GM21381 (cell line): ENCODE results near the gene GATA6.
"Not testable (repeated sequence)": the region's sequence is repeated elsewhere in the genome, so short reads cannot be mapped to it uniquely, and the experiment has no call there.

Experiments
- ATAC-seq: cut with Tn5 transposase; IDR thresholded peaks from one replicate; pipeline ENCODE4 v1.9.1; 2021; ENCODE audit warnings: mild to moderate bottlenecking, moderate library complexity; ENCODE audit not compliant: unreplicated experiment

GATA6 gene

DNA sequence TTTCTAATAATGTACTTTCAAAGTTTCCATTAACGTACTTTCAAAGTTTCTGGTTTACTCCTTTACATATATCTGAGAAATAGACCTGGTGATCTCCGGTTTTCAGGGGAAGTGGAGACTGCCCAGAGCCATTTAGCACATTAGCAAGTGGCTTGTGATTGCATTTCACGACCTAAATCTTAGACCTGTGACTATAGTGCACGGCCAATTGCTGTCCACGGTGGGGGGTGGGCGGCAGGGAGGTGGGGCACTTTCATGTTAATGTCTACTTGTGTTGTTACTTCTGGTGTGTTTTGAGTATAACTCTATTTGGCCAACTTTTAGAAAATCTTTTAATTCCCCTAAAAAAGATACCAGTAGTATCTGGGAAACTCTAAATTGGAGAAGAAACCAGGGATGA, 11.3 kb downstream of the GATA6 start:
- ATAC-seq: no peak

DNA sequence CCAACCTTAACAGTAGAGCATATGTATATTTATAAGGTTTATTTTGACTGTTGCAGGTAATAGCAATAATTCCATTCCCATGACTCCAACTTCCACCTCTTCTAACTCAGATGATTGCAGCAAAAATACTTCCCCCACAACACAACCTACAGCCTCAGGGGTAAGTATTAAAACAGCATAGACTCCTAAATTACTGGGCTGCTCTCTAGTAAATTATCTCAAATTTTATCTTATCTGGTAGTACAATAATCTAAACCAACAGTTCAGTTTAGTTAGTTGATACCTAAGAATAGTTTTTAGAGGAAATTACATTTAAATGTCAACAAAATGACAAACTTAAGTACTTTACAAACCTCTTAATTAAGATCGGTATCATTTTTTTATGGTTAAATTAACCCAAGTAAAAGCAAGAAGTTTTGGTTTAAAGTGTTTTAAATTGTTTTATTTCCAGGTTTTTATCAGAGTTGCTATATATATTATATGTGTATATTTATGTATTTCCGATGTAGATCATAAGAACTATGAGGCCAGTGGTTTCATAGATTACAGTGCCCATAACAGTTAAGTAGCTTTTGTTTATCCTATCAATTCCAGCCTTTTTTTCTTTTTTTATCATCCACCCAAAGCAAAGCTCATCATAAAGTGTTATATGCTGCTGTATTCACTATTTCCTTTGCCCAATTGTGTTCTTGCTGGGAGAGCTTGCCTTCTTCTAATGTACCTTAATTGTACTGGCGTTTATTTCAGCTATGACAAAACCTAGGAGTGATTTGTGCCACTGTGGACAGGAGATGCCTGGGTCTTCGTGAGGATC, 13.7 kb downstream of the GATA6 start:
- ATAC-seq: no peak

- ATAC-seq: no peak
Observed at GRCh38 chr18:22183698-22184170, 14.3 kb downstream of the GATA6 start.

DNA sequence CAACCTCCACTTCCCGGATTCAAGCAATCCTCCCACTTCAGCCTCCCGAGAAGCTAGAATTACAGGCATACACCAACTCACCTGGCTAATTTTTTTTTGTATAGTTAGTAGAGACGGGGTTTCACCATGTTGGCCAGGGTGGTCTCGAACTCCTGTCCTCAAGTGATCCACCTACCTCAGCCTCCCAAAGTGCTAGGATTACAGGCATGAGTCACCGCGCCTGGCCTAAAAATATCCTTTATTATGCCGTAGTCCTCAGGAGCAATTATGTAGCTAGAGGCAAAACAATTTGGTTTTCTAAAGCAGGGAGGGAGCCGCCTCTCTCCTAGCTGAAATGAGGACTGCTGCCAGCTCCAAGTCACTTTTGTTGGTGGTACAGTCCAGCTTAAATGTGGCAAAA, 15.2 kb downstream of the GATA6 start:
- ATAC-seq: not testable (repeated sequence)

- no peak for ATAC-seq
Observed at GRCh38 chr18:22185273-22185672, 15.9 kb downstream of the GATA6 start.

GRCh38 chr18:22185771-22186386, 16.5 kb downstream of the GATA6 start:
- no peak for ATAC-seq

DNA sequence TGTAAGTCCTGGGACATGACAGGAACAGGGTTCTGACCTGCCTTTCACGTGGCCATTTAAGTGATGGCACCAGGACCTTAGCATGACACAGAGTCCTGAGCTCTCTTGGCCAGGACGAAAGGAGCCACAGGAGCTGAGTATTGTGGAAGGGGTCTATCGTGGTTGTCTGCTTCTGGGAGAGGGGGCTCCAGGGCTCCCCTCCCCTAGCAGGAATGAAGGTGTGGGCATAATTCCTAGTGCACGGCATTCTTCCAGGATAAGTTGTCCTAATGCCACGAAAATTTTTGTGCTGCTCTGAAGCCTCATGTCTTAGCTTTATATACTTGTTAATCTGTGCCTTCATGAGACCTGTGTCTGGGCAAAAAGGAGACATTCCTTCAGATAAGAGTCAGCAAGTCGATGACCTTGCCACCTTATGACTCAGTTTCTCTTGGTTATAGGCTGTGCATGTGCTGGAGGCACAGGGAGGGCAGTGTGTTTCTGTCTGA, 17.1 kb downstream of the GATA6 start:
- ATAC-seq: no peak

DNA sequence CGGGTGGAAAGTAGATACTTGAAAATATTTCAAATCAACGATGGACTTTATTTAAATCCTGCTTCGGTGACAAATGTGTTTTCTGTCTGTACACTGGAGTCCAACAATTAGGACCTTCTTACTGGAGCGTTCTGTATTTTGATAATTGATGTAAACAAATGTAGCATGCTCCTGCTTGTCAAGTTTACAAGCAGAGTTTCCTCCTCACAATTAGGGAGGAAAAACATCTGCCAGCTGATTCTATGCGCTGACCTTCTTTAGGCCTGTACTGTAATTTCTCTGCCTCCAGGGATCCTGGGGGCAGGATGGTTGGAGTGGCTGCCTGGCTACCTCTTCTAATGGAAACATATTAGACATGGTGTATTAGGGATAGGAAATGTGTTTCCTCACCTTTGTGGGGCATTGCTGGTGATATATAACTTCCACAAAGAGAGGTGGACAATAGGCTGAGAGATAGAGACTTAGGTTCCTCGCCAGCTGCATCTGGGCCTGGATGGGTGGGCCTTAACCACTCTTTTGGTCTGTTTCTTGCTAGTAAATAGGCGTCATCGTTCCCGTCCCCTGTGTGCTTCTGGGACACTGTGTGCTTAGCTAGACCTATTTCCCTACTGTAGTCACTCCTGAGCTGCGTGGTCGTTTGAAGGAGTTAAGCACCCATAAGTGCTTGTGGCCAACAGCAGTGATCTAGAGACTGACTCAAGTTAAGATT, 19.3 kb downstream of the GATA6 start:
- no peak for ATAC-seq

GRCh38 chr18:22189449-22190166, 20.2 kb downstream of the GATA6 start:
- no peak for ATAC-seq

- no peak for ATAC-seq
Observed at GRCh38 chr18:22191346-22191695, 21.9 kb downstream of the GATA6 start.

- ATAC-seq: no peak
Observed at GRCh38 chr18:22191923-22192322, 22.5 kb downstream of the GATA6 start.

DNA sequence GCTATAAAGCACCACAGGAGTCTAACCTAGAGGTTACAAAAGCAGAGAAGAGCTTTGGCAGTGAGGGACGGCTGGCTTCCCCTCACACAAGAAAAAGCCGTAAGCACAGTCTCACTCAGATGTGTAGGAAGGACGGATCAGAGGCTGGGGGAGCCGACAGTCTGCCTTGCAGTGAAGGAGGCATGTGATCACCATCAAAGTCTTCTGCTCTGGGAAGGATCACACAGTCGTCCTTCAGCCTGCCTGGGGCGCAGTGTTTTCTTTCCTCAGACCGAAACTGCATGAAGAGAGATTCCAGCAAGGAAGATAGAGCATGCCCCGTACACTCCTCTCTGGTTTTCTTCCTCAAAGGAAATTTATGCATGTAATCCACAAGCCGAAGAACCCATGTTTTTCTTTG, 24.1 kb downstream of the GATA6 start:
- no peak for ATAC-seq

GRCh38 chr18:22194151-22194598, 24.8 kb downstream of the GATA6 start:
- no peak for ATAC-seq

DNA sequence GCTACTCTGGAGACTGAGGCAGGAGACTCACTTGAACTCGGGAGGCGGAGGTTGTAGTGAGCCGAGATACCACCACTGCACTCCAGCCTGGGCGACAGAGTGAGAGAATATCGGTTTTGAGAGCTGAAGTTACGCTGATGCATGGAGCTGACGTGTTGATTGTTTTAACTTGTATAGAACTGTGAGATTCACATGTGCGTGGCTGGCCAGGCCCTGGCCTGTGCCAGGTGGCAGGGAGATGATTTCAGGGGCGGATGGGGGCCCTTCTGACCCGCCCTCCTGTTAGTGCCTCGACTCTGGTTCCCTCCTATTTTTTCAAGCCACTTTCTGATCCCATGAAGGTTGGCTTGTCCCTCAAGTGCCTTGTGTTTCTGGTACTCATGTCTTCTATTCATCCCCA, 25.7 kb downstream of the GATA6 start:
- ATAC-seq: no peak

- not testable (repeated sequence) for ATAC-seq
Observed at GRCh38 chr18:22196943-22197342, 27.6 kb downstream of the GATA6 start.

DNA sequence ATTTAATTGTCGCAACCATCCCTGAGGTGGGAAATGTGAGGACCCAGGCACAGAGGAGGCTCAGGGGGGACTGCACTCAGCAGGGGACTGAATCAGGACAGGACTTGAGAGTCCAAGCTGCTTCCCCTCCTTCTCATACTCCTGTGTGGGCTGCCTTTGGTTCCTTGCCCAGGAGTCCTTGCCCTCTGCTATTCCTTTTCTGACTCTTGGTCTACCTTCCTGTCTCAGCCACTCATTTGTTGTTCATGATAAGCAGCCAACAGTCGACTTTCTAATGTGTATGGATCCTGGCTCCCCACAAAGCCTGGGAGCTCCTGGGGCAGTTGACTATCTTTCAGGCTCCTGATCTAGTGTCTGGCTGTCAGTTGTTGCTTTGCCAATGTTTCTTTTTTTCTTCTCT, 28.3 kb downstream of the GATA6 start:
- ATAC-seq: no peak

DNA sequence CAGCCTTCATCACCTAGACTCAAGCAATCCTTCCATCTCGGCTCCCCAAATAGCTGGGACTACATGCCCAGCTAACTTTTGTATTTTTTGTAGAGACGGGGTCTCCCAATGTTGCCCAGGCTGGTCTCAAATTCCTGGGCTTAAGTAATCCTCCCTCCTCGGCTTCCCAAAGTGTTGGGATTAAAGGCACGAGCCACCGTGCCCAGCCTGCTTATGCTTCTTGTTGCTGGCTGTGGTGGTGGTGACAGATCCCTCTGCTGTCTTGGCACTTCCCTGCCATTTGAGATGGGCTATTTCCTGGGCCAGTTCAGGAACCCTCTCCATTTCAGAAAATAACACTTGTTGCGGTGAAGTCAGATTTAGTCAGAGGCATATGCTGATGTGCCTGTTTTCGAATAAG, 28.8 kb downstream of the GATA6 start:
- ATAC-seq: no peak

GRCh38 chr18:22199005-22199404, 29.6 kb downstream of the GATA6 start:
- ATAC-seq: no peak

DNA sequence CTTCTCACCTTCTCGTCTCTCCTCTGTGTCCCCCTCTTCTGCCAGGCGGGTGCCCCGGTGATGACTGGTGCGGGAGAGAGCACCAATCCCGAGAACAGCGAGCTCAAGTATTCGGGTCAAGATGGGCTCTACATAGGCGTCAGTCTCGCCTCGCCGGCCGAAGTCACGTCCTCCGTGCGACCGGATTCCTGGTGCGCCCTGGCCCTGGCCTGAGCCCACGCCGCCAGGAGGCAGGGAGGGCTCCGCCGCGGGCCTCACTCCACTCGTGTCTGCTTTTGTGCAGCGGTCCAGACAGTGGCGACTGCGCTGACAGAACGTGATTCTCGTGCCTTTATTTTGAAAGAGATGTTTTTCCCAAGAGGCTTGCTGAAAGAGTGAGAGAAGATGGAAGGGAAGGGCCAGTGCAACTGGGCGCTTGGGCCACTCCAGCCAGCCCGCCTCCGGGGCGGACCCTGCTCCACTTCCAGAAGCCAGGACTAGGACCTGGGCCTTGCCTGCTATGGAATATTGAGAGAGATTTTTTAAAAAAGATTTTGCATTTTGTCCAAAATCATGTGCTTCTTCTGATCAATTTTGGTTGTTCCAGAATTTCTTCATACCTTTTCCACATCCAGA, 31.3 kb downstream of the GATA6 start:
- no peak for ATAC-seq

DNA sequence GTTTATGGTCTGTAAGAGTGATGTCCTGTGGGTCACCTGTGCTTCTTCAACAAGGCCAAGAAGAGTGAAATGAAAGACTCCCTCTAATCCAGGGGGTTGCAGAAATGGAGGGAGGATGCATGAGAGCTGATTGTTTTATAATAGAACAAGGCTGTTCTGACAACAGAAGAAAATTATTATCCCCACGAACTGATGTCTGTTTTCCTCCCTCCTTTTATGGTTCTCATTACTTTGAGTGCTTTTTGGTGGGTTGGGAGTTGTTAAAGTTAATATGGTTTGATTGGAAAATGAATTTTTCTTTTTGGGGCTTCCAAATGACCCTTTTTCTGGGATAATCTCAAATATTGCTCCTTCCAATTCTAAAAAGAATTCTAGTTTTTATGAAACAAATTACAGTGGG, 33.6 kb downstream of the GATA6 start:
- ATAC-seq: no peak
